ENCODE results near the gene CLTC.
A peak's percentile ranks its signal among the peaks of the same experiment; 100 is the strongest.

Gene CLTC

DNA sequence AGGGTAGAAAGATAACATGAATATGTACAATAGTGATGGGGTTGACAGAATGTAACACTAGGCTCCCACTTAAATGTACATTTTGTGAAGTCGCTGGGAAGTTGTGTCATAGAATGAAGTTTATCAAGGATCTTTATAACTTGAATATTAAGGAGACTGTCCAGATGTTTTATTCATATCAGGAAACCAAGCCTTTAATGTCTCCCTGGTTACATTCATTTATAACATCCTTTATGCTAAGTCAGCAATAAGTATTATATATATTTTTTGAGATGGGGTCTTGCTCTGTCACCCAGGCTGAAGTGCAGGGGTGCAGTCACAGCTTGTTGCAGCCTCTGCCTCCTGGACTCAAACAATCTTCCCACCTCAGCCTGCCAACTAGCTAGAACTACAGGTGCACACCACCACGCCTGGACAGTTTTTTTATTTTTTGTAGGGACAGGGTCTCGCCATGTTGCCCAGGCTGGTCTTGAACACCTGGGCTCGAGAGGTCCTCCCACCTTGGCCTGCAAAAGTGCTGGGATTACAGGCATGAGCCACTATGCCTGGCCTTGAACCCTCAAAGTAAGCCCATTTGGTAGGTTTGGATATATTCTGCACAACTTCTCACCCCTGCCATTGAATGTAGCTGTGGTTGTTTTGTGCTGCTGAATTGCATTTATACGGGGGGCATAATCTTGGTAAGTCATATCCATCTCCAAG, 14.1 kb downstream of the CLTC start:
- TF ChIP-seq, protein P1, sequence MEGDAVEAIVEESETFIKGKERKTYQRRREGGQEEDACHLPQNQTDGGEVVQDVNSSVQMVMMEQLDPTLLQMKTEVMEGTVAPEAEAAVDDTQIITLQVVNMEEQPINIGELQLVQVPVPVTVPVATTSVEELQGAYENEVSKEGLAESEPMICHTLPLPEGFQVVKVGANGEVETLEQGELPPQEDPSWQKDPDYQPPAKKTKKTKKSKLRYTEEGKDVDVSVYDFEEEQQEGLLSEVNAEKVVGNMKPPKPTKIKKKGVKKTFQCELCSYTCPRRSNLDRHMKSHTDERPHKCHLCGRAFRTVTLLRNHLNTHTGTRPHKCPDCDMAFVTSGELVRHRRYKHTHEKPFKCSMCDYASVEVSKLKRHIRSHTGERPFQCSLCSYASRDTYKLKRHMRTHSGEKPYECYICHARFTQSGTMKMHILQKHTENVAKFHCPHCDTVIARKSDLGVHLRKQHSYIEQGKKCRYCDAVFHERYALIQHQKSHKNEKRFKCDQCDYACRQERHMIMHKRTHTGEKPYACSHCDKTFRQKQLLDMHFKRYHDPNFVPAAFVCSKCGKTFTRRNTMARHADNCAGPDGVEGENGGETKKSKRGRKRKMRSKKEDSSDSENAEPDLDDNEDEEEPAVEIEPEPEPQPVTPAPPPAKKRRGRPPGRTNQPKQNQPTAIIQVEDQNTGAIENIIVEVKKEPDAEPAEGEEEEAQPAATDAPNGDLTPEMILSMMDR (IDR thresholded peaks at IDR 0.05; ENCODE audit: insufficient read depth, missing control alignments): no peak
- DNase-seq (ENCODE audit: insufficient read length, low spot score) (no peak), FAIRE-seq (no peak)

DNA sequence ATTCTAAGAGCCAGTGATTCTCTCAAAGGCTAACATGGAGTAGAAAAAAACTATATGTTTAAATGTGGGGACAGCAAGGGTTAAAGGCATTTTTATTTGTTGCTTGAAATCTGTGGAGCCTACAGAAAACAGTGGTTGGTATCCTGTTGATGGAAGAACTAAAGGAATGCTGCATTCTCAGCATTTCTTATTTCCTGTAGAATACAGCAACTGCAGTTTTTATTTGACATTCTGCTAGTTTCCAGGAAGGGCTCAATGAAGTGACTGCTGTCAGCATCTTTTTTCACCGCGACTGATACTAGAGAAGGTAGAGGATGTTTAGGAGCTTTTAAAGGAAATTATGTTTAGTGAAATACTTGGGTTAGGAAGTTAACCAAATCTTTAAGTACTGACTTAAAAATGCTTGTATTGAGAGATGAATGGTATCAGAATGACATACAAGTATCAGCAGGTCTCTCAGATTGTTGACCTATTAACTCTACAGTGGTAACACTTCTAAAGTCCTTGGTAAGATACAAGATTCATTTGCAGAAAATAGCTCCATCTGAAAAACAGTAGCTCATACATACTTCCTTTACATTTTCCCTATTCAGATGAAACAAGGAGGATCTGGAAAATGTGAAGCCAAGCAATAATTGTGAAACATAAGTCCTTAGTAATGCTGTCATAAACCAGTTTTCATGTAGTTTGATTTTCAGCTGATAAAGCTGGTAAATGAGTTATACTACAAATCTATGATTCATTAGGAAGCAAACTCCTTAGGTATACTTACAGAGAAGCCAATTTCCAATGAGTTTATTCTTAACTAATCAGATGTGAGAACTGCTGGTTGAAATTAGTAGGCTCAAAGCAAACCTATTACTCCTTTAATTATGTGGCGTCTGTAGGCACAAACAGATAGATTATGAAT, 15.2 kb downstream of the CLTC start:
- no peak for FAIRE-seq
- TF ChIP-seq, protein P1 (IDR thresholded peaks at IDR 0.05; ENCODE audit: insufficient read depth, missing control alignments): no peak
- DNase-seq (ENCODE audit: insufficient read length, low spot score): no peak

DNA sequence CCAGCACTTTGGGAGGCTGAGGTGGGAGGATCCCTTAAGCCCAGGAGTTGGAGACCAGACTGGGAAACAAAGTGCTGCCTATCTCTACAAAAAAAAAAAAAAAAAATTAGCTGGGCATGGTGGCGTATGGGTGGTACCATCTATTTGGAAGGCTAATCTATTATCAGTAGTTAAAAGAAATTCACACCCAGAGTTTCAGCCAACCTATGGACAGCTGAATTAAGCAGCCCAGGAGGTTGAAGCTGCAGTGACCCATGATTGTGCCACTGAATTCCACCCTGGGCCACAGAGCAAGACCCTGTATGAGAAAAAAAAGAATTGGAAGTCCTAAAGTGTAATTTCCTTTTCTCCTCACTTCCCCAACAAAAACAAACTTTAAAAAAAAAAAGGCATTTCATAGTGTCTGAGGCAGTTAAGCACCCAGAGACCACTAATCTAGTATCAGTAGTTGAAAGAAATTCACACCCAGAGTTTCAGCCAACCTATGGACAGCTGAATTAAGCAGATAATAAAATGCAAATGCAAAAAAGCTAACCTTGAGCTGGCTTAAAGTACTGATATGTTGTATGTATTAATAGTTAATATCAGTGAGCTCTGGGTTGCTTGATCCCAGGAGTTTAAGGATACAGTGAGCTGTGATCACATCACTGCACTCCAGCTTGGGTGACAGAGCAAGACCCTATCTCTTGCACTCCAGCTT, 18.1 kb downstream of the CLTC start:
- TF ChIP-seq, protein P1 (IDR thresholded peaks at IDR 0.05; ENCODE audit: insufficient read depth, missing control alignments): no peak
- FAIRE-seq (peak; percentile 11), DNase-seq (ENCODE audit: insufficient read length, low spot score) (no peak)

DNA sequence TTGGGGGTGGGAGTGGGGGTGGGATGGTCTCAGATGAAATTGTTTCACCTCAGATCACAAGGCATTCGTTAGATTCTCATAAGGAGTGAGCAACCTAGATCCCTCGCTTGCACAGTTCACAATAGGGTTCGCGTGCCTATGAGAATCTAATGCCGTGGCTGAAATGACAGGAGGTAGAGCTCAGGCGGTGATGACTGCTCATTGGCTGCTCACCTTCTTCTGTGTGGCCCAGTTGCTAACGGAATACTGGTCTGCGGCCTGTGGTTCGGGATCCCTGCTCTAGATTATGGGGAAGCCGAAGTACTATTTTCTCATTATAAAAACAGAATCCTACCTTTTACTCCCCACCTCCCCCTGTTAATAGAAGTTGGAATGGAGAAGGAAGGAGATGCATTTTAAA, 18.9 kb downstream of the CLTC start:
- TF ChIP-seq, protein P1 (IDR thresholded peaks at IDR 0.05; ENCODE audit: insufficient read depth, missing control alignments): no peak
- DNase-seq (ENCODE audit: insufficient read length, low spot score): no peak
- FAIRE-seq: no peak

DNA sequence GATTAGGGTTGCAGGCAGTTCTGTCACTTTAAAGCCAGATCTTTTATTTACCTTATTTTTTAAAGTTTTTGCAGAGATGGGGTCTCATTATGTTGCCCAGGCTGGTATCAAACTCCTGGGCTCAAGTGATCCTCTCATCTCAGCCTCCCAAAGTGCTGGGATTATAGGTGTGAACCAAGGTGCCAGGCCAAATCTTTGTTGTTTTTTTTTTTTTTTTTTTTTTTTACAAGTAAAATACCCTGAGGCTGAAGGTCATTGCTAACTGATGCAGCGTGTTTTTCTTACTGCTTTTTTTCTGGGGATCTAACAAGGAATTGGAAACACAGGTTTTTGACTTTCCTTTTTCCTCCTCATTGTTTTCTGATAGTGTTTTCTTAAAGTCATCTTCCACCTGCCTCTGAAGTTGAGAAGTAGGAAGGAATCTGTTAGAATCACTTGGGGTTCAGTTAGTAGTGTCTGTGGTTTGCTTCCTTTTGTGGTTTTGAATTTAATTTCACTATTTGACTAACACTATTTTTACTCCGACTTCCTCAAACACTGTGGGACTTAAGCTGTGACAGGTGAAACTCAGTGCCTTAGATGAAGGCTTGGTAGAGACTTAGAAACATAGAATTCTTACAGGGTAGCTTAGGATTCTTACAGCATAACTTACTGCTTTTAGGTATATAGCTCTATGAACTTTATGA, 22.2 kb downstream of the CLTC start:
- no peak for FAIRE-seq
- DNase-seq (ENCODE audit: insufficient read length, low spot score): no peak
- TF ChIP-seq, protein P1 (IDR thresholded peaks at IDR 0.05; ENCODE audit: insufficient read depth, missing control alignments): no peak

DNA sequence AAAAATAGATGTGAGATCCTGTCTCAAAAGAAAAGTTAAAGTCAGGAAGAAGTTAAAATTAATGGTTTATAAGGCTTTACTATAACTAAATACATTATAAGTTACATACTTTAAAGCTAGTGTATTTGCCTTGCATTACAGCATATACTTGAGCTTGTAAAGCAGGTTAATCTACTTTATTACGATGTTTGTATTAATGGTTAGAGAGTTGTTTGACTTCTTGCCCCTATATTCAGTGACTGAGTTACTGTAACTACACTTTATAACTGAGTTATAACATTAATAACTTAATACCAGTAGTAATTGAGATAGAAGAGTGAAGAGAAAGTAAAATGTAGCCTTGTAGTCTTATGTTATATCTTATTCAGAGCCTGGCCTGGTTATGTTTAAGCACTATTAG, 22.9 kb downstream of the CLTC start:
- no peak for FAIRE-seq
- DNase-seq (ENCODE audit: insufficient read length, low spot score): no peak
- TF ChIP-seq, protein P1 (IDR thresholded peaks at IDR 0.05; ENCODE audit: insufficient read depth, missing control alignments): no peak
